ENCODE results near the gene SERTM2.
"Not testable (repeated sequence)": the region's sequence is repeated elsewhere in the genome, so short reads cannot be mapped to it uniquely, and the experiment has no call there.

The SERTM2 gene

GRCh38 chrX:111511477-111511876 lies at the start of gene SERTM2:
TSS of gene SERTM2 (plus strand) at chrX:111511645. CDS start at chrX:111518858, 7,213 bp downstream.
- peak; percentile 5 for DNase-seq

- no peak for DNase-seq
Observed at GRCh38 chrX:111465669-111466068, 45.8 kb upstream of the SERTM2 start.

- no peak for DNase-seq
Observed at GRCh38 chrX:111467896-111468295, 43.5 kb upstream of the SERTM2 start.

- DNase-seq: no peak
Observed at GRCh38 chrX:111470681-111471403, 40.6 kb upstream of the SERTM2 start.

- DNase-seq: no peak
Observed at GRCh38 chrX:111481896-111482295, 29.5 kb upstream of the SERTM2 start.

- DNase-seq: no peak
Observed at GRCh38 chrX:111483135-111483534, 28.3 kb upstream of the SERTM2 start.

- DNase-seq: no peak
Observed at GRCh38 chrX:111483881-111484280, 27.6 kb upstream of the SERTM2 start.

GRCh38 chrX:111490688-111491087 lies 20.8 kb upstream of the SERTM2 start:
- DNase-seq: no peak

GRCh38 chrX:111492085-111492484 lies 19.4 kb upstream of the SERTM2 start:
- no peak for DNase-seq

GRCh38 chrX:111498538-111499103 lies 12.8 kb upstream of the SERTM2 start:
- no peak for DNase-seq

- no peak for DNase-seq
Observed at GRCh38 chrX:111503485-111503993, 7.9 kb upstream of the SERTM2 start.

- DNase-seq: no peak
Observed at GRCh38 chrX:111504941-111505340, 6.5 kb upstream of the SERTM2 start.

- no peak for DNase-seq
Observed at GRCh38 chrX:111505783-111506182, 5.7 kb upstream of the SERTM2 start.

GRCh38 chrX:111506826-111507225 lies 4.6 kb upstream of the SERTM2 start:
- peak; percentile 11 for DNase-seq

- no peak for DNase-seq
Observed at GRCh38 chrX:111507933-111508332, 3.5 kb upstream of the SERTM2 start.

GRCh38 chrX:111515298-111515697 lies 3.9 kb downstream of the SERTM2 start:
- no peak for DNase-seq

GRCh38 chrX:111518667-111519066 lies 7.2 kb downstream of the SERTM2 start:
- no peak for DNase-seq

GRCh38 chrX:111519215-111519614 lies 7.8 kb downstream of the SERTM2 start:
- peak; percentile 69 for DNase-seq

GRCh38 chrX:111520506-111520905 lies 9.1 kb downstream of the SERTM2 start:
- no peak for DNase-seq

- peak; percentile 18 for DNase-seq
Observed at GRCh38 chrX:111521169-111521568, 9.7 kb downstream of the SERTM2 start.

- no peak for DNase-seq
Observed at GRCh38 chrX:111543212-111543741, 31.8 kb downstream of the SERTM2 start.

GRCh38 chrX:111549235-111549634 lies 37.8 kb downstream of the SERTM2 start:
- not testable (repeated sequence) for DNase-seq

- DNase-seq: no peak
Observed at GRCh38 chrX:111555406-111555958, 44.0 kb downstream of the SERTM2 start.

- DNase-seq: no peak
Observed at GRCh38 chrX:111560801-111561200, 49.4 kb downstream of the SERTM2 start.
